Nephron (organoid): ENCODE results near the gene ZNF580.

Experiments
- H3K27ac Mint-ChIP-seq, 3 experiments: 2 replicates each; pipeline ENCODE4 v1.8.0; 2020; ENCODE audit warnings: mixed read lengths in 3 of 3, mild to moderate bottlenecking in 2 of 3, moderate library complexity in 1 of 3
- H3K27me3 Mint-ChIP-seq: 2 replicates; pipeline ENCODE4 v1.8.0; 2021; ENCODE audit warnings: low read depth, mild to moderate bottlenecking, moderate library complexity, mixed read lengths
- H3K36me3 Mint-ChIP-seq: 2 replicates; pipeline ENCODE4 v1.8.0; 2020; ENCODE audit warnings: low read depth, mixed read lengths
- H3K4me1 Mint-ChIP-seq: 2 replicates; pipeline ENCODE4 v1.8.0; 2020; ENCODE audit warnings: mixed read lengths
- H3K4me3 Mint-ChIP-seq, 3 experiments: 2 replicates each; pipeline ENCODE4 v1.8.0; 2020; ENCODE audit warnings: mild to moderate bottlenecking in 3 of 3, mixed read lengths in 3 of 3, moderate library complexity in 2 of 3
- H3K9me3 Mint-ChIP-seq: 2 replicates; pipeline ENCODE4 v1.8.0; 2020; ENCODE audit warnings: mixed read lengths
- TF ChIP-seq, protein P1 (sequence below), 3 experiments: fragments of 200-600 bp; sonication (generic); IDR thresholded peaks; one replicate each; pipeline ENCODE4 v1.5.0; 2021; ENCODE audit warnings: antibody characterized with exemption in 3 of 3; ENCODE audit not compliant: unreplicated experiment in 3 of 3

The ZNF580 gene

DNA sequence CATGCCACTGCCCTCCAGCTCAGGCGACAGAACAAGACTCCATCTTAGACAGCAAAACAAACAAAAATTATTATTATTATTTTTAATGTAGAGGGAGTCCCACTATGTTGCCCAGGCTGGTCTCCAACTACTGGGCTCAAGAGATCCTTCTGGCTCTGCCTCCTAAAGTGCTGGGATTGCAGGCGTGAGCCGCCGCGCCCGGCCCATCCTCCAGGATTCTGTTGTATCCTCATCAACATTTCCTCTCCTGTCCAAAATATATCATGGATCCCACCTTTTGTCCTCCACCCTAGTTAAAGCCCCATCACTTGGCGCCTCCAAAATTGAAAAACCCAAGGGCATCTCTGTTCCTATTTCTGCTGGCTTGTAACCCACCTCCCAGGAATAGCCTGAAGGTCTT lies 17.7 kb upstream of the ZNF580 start:
- H3K36me3 Mint-ChIP-seq = peaks cover 16% of the 10 kb centered on the region
- H3K4me1 Mint-ChIP-seq = peaks cover 18% of the 10 kb centered on the region
- H3K27ac Mint-ChIP-seq = peak overlapping the region; percentile 96 to 99 (median 98)
- H3K27me3 Mint-ChIP-seq = no peaks in the 10 kb centered on the region
- TF ChIP-seq, protein P1, sequence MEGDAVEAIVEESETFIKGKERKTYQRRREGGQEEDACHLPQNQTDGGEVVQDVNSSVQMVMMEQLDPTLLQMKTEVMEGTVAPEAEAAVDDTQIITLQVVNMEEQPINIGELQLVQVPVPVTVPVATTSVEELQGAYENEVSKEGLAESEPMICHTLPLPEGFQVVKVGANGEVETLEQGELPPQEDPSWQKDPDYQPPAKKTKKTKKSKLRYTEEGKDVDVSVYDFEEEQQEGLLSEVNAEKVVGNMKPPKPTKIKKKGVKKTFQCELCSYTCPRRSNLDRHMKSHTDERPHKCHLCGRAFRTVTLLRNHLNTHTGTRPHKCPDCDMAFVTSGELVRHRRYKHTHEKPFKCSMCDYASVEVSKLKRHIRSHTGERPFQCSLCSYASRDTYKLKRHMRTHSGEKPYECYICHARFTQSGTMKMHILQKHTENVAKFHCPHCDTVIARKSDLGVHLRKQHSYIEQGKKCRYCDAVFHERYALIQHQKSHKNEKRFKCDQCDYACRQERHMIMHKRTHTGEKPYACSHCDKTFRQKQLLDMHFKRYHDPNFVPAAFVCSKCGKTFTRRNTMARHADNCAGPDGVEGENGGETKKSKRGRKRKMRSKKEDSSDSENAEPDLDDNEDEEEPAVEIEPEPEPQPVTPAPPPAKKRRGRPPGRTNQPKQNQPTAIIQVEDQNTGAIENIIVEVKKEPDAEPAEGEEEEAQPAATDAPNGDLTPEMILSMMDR (IDR thresholded peaks at IDR 0.05; ENCODE audit: unreplicated experiment in 3 of 3) = no peak
- no peaks in the 10 kb centered on the region for H3K9me3 Mint-ChIP-seq
- peak overlapping the region; percentile 91 to 94 (median 93) for H3K4me3 Mint-ChIP-seq

DNA sequence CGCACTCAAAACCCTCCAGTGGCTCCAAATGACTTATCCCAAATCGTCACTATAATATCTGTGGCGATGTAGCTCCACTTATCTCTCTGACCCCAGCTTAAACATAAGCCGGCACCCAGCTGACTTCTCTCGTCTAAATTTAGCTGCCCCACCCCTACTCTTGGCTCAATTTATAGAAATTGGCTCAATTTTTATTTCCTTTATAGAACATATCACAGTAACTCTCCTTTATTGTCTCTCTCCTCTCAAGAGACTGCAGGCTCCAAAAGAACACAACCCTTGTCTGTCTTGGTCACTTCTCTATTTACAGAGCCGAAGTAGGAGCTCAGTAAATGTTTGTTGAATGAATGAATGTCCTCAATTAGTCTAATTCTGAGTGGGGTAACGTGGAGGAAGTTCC lies 17.2 kb upstream of the ZNF580 start:
- Mint-ChIP-seq H3K4me1 (peaks cover 18% of the 10 kb centered on the region), H3K9me3 (no peaks in the 10 kb centered on the region), H3K27ac (peak overlapping the region; percentile 96 to 99 (median 98)), H3K36me3 (peaks cover 16% of the 10 kb centered on the region), H3K4me3 (peak overlapping the region; percentile 91 to 94 (median 93)), H3K27me3 (no peaks in the 10 kb centered on the region)
- TF ChIP-seq, protein P1 (IDR thresholded peaks at IDR 0.05; ENCODE audit: unreplicated experiment in 3 of 3) = no peak

DNA sequence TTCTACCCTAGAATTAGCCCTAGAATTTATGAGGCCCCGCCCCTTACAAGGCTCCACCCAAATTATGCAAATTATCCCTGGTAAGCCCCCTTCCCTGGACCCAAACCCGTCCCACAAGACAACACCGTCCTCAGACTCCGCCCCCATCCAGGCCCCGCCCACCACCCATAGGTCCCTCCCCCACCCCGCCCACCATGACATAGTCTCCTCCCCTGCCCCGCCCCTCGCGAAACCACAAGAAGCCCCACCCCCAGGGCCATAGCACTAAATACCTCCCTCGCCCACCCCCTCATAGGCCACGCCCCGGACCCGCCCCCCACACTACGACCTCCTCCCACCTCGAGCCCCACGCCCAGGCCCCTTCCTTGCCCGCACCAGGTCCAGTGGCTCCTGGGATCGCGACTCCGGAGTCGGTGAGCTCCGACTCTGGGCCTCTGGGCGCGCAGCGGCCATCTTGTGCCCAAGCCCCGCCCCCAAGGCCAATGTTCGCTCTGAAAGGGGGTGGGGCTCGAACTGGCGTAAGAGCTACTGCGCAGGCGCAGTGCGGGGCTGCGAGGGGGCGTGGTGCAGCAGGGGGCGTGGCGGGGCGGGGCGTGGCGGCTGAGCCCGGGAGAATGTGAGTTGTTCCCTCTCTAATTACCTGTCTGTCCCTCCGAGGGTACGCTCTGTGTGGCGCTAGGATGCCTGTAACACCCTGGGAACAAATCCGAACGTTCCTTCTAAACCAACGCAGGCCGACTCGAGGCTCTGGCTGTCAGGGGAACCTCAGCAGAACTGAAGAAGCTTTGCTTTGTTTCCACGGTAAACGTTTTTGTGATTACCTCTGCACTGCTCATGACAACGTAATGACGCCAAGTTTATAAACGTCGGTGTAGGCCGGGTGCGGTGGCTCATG lies 16.4 kb upstream of the ZNF580 start, which contains the start of gene ZNF784:
Gene ZNF784, minus strand, starts transcription at position 458 of the 895 bp plus-strand sequence. Its CDS starts 5 bp downstream, at position 453.
- Mint-ChIP-seq H3K9me3 (no peaks in the 10 kb centered on the region), H3K4me3 (peak within 1 kb of the TSS; percentile 91 to 94 (median 93)), H3K36me3 (peaks cover 16% of the 10 kb centered on the region), H3K27me3 (no peaks in the 10 kb centered on the region), H3K4me1 (peaks cover 18% of the 10 kb centered on the region), H3K27ac (peak within 1 kb of the TSS; percentile 96 to 99 (median 98))
- TF ChIP-seq, protein P1 (IDR thresholded peaks at IDR 0.05; ENCODE audit: unreplicated experiment in 3 of 3) = no peak

DNA sequence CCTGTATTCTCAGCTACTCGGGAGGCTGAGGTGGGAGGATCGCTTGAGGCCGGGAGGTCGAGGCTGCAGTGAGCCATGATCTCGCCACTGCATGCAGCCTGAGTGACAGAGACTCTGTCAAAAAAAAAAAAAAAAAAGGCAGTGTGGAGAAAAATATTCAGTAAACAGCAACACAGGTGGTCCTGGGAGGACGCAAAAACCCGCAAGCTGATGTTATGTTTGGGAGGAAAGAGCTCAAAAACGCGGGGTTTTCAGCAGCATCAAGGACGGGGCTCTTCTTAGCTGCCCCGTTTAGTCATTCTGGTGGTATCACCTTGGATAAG lies 15.8 kb upstream of the ZNF580 start:
- peak overlapping the region; percentile 91 to 94 (median 93) for H3K4me3 Mint-ChIP-seq
- peak overlapping the region; percentile 96 to 99 (median 98) for H3K27ac Mint-ChIP-seq
- H3K27me3 Mint-ChIP-seq = no peaks in the 10 kb centered on the region
- TF ChIP-seq, protein P1 (IDR thresholded peaks at IDR 0.05; ENCODE audit: unreplicated experiment in 3 of 3) = no peak
- peaks cover 18% of the 10 kb centered on the region for H3K4me1 Mint-ChIP-seq
- no peaks in the 10 kb centered on the region for H3K9me3 Mint-ChIP-seq
- H3K36me3 Mint-ChIP-seq = peaks cover 16% of the 10 kb centered on the region

DNA sequence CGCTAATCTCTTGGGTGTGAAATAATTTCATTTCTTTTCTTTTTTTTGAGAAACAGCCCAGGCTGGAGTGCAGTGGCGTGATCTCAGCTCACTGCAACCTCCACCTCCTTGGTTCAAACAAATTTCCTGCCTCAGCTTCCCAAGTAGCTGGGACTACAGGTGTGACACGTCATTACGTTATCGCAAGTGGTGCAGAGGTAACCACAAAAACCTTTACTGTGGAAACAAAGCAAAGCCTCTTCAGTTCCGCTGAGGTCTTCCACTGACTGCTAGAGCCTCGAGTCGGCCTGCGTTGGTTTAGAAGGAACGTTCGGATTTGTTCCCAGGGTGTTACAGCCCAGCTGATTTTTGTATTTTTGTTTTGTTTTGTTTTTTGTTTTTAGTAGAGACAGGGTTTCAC lies 14.5 kb upstream of the ZNF580 start:
- H3K27ac Mint-ChIP-seq = no peak overlapping the region
- TF ChIP-seq, protein P1 (IDR thresholded peaks at IDR 0.05; ENCODE audit: unreplicated experiment in 3 of 3) = no peak
- peaks cover 10% of the 10 kb centered on the region for H3K36me3 Mint-ChIP-seq
- no peaks in the 10 kb centered on the region for H3K27me3 Mint-ChIP-seq
- peak overlapping the region in 2 of 3 experiments; percentile 59 to 70 for H3K4me3 Mint-ChIP-seq
- H3K4me1 Mint-ChIP-seq = peaks cover 18% of the 10 kb centered on the region
- no peaks in the 10 kb centered on the region for H3K9me3 Mint-ChIP-seq
